Epithelial cell of esophagus (primary cell): ENCODE measurements around the gene AFAP1.

Source experiments
- DNase-seq: peaks from one replicate; pipeline ENCODE4 v3.0.0; 2010; ENCODE audit warnings: low read depth
- H3K4me3 ChIP-seq: 2 replicates; pipeline ENCODE4 v1.5.1; 2011; ENCODE audit warnings: mild to moderate bottlenecking, low read length, control low read depth
- CTCF ChIP-seq: IDR thresholded peaks from 2 replicates; pipeline ENCODE4 v1.5.1; 2011; ENCODE audit warnings: low read depth, mild to moderate bottlenecking, low read length, control low read depth, inconsistent platforms; ENCODE audit not compliant: insufficient read depth; ENCODE audit errors: missing control alignments

AFAP1 gene

GRCh38 chr4:7767526-7767925 lies 172.1 kb downstream of the AFAP1 start:
- no peak overlapping the region for H3K4me3 ChIP-seq
- TF ChIP-seq CTCF, result no peak
- no peak for DNase-seq

DNA sequence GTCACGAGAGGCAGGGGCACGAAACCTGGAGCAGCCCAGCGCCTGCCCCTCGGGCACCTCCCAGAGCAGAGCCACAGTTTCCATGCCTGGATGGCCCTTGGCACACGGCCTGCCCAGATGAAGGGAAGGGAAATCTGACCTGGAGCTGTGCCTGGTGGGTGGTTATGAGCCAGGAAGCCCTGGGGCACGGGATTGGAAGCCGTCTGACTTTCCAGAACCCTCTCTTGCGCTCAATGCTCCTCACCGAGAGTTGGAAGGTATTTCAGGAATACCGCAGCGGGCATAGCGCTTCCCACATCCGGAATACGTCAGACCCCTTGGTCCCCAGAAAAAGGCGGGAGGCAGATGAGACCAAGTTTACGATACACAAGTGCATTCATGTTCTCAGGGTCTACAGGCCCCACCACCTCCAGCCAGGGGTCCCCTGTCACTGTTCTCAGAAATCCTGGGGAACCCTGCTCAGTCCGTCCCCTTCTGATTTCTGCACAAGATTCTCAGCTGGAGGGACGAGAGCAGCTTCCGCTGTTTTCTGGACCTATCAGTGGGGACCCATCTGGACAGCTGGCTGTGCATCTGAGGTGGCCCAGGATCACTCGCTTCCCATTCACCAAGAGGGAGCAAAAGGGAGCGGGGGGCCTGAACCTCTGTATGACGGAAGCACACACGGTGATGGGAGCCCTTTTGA lies 172.9 kb downstream of the AFAP1 start:
- H3K4me3 ChIP-seq, result no peak overlapping the region
- no peak for DNase-seq
- no peak for TF ChIP-seq CTCF

- DNase-seq, result no peak
- no peak for TF ChIP-seq CTCF
- H3K4me3 ChIP-seq, result no peak overlapping the region
These were observed 173.6 kb downstream of the AFAP1 start for GRCh38 chr4:7766086-7766485.

DNA sequence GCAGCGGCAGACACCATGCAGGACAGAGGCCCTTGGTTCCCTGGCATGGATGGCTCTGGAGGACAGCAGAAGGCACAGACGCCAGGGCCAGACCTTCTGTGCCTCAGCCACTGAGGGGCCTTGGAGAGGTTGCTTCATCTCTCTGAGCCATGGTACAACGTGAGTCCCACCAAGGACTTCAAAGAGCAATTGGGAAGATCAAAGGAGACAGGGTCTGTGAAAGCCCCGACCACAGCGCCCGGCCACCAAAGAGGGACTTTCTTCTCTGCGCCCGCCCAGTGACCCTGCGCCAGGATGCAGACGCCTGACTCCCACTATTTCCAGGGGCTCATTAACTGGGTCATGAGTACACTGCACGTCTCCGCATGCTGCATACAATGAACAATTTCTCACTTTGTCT lies 174.0 kb downstream of the AFAP1 start:
- DNase-seq, result no peak
- TF ChIP-seq CTCF, result no peak
- no peak overlapping the region for H3K4me3 ChIP-seq

DNA sequence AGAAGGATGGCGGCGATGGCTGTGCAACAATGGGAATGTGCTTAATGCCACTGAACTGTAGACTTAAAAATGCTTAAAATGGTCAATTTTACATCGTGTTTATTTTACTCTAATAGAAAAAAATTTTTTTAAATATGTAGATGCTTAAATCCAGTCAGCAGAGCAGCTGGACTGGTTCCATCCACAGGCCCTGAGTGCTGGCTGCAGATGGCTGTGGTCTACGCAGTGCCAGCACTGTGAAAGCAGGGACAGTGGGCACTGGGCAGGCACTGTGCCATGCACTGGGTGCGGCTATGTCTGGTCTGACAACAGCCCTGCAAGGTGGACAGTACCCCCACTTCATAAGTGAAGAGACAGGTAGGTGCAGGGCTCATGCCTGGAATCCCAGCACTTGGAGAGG lies 175.2 kb downstream of the AFAP1 start:
- DNase-seq, result no peak
- TF ChIP-seq CTCF, result no peak
- no peak overlapping the region for H3K4me3 ChIP-seq

DNA sequence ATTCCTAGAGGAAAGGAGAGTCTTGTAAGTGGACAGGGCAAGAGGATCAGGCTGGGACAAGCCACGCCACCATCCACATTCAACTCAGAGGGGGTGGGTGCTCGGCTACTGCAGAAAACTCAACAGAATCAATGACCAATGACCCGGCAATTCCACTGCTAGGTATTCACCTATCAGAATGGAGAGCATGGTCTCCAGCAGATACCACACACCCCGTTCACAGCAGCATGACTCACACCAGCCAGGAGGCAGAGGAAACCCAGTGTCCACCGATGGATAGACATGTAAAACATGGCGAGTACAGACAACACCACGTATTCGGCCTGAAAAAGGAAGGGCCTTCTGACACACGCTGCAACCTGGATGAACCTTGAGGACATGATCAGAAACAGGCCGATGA lies 175.9 kb downstream of the AFAP1 start:
- peak; percentile 60 for DNase-seq
- H3K4me3 ChIP-seq, result no peak overlapping the region
- no peak for TF ChIP-seq CTCF

DNA sequence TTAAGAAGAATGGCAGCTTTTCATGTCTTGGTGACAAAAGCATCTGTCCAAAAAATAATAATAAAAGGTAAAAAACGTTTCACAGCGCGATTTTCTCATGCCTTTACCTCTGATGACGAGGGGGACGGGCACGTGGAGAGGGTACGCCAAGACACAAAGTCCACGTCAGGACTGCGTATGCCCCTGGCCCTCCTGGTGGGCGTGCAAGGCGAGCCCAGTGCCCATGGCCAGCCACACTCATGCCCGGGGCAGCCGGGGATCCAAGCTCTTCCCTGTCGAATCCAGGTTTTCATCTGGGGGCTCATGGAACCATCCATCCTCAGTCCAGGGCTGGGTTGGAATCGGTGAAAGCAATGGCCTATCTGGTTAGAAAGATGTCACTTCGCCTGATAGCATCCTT lies 176.6 kb downstream of the AFAP1 start:
- TF ChIP-seq CTCF, result no peak
- H3K4me3 ChIP-seq, result no peak overlapping the region
- DNase-seq, result no peak
